DND-41 (cell line): ENCODE data around the gene LASP1NB.

Source experiments
- CTCF ChIP-seq: IDR thresholded peaks from 2 replicates; pipeline ENCODE4 v1.5.1; 2012; ENCODE audit warnings: borderline replicate concordance, low read length, moderate library complexity, mild to moderate bottlenecking; ENCODE audit not compliant: poor library complexity, severe bottlenecking; ENCODE audit errors: extremely low read depth
- EZH2 ChIP-seq: IDR thresholded peaks from 3 replicates; pipeline ENCODE4 v1.6.1; 2012; ENCODE audit warnings: borderline replicate concordance, low read depth, mild to moderate bottlenecking, moderate library complexity, low read length, inconsistent platforms; ENCODE audit not compliant: severe bottlenecking

- TF ChIP-seq CTCF (peak; percentile 12), EZH2 (no peak)
These were observed 48.1 kb upstream of the LASP1NB start for GRCh38 chr17:38877130-38877851.
